Suppressor macrophage treated with lipopolysaccharide for 1 hour (primary cell): ENCODE data around the gene SERPINB7.

ENCODE experiments used
- DNase-seq, 3 donors: peaks; one replicate each; pipeline ENCODE4 v3.0.0-alpha.2; 2020 to 2022

SERPINB7 gene

GRCh38 chr18:63850020-63850419, 74.8 kb downstream of the SERPINB7 start:
- DNase-seq, result peak; percentile 55 to 61 (median 59)

- no peak for DNase-seq
Observed at GRCh38 chr18:63850636-63851035, 75.4 kb downstream of the SERPINB7 start.
